HEK293 (cell line): ENCODE data around the gene PGM2.

Experiments
- CTCF ChIA-PET: fragments of 350-600 bp; formaldehyde crosslinking; extraction: SDS; loops from one replicate; lab custom pipeline; 2021; ENCODE audit warnings: antibody characterized with exemption; lab: Yijun Ruan, JAX
- POLR2A ChIA-PET: fragments of 300-600 bp; formaldehyde crosslinking; extraction: SDS; loops from one replicate; lab custom pipeline; 2020; ENCODE audit warnings: antibody characterized with exemption, inconsistent platforms; lab: Yijun Ruan, JAX
- H3K27ac ChIP-seq: fragments of 200-500 bp; sonication (Bioruptor generic); 2 replicates; pipeline ENCODE4 v1.5.1; 2014; ENCODE audit warnings: low read depth, low read length, control low read depth, inconsistent platforms; ENCODE audit errors: extremely low read depth
- H3K36me3 ChIP-seq, 2 experiments: fragments of 200-500 bp in 1 of 2; sonication (Bioruptor generic) in 1 of 2; 1 replicate in 1 of 2; 2 replicates in 1 of 2; pipeline ENCODE4 v1.5.1; 2014 to 2017; ENCODE audit warnings: inconsistent platforms in 2 of 2, low read length in 2 of 2; ENCODE audit not compliant: control insufficient read depth in 2 of 2, insufficient read depth in 1 of 2
- H3K4me1 ChIP-seq: fragments of 200-500 bp; sonication (Bioruptor generic); 2 replicates; pipeline ENCODE4 v1.5.1; 2014; ENCODE audit warnings: mild to moderate bottlenecking, low read length, inconsistent platforms; ENCODE audit not compliant: control insufficient read depth, insufficient read depth
- H3K4me3 ChIP-seq: 2 replicates; pipeline ENCODE4 v1.5.1; 2011; ENCODE audit warnings: low read depth, mild to moderate bottlenecking, control low read depth, low read length, moderate library complexity
- H3K9me3 ChIP-seq: fragments of 200-500 bp; sonication (Bioruptor generic); 2 replicates; pipeline ENCODE4 v1.5.1; 2014; ENCODE audit warnings: low read depth, low read length, inconsistent platforms; ENCODE audit not compliant: control insufficient read depth, insufficient read depth
- GLI4 ChIP-seq: fragments of 450-650 bp; formaldehyde crosslinking; IDR thresholded peaks from 2 replicates; pipeline ENCODE4 v1.5.1; 2016; ENCODE audit warnings: missing biosample characterization, missing genetic modification characterization
- MYNN ChIP-seq: fragments of 450-650 bp; formaldehyde crosslinking; IDR thresholded peaks from 2 replicates; pipeline ENCODE4 v1.5.1; 2016; ENCODE audit warnings: missing biosample characterization, missing genetic modification characterization, borderline replicate concordance
- PRDM1 ChIP-seq: fragments of 450-650 bp; formaldehyde crosslinking; IDR thresholded peaks from 2 replicates; pipeline ENCODE4; 2016; ENCODE audit warnings: missing biosample characterization, missing genetic modification characterization
- REST ChIP-seq: fragments of 450-650 bp; formaldehyde crosslinking; IDR thresholded peaks from 2 replicates; pipeline ENCODE4 v1.5.1; 2016; ENCODE audit warnings: missing biosample characterization, missing genetic modification characterization
- ZEB2 ChIP-seq: fragments of 450-650 bp; formaldehyde crosslinking; IDR thresholded peaks from 2 replicates; pipeline ENCODE4 v1.5.1; 2016; ENCODE audit warnings: missing biosample characterization, missing genetic modification characterization
- ZNF214 ChIP-seq: fragments of 450-650 bp; formaldehyde crosslinking; IDR thresholded peaks from 2 replicates; pipeline ENCODE4 v1.5.1; 2017; ENCODE audit warnings: missing biosample characterization, mild to moderate bottlenecking, missing genetic modification characterization, borderline replicate concordance
- ZNF23 ChIP-seq: fragments of 450-650 bp; formaldehyde crosslinking; IDR thresholded peaks from 2 replicates; pipeline ENCODE4 v1.5.1; 2016; ENCODE audit warnings: missing biosample characterization, missing genetic modification characterization, borderline replicate concordance
- ZNF37A ChIP-seq: fragments of 450-650 bp; IDR thresholded peaks from 2 replicates; pipeline ENCODE4 v1.5.1; 2018; ENCODE audit warnings: missing biosample characterization, missing genetic modification characterization
- ZNF544 ChIP-seq: fragments of 450-650 bp; formaldehyde crosslinking; IDR thresholded peaks from 2 replicates; pipeline ENCODE4 v1.5.0; 2017; ENCODE audit warnings: missing biosample characterization, missing genetic modification characterization
- ZNF600 ChIP-seq: fragments of 450-650 bp; formaldehyde crosslinking; IDR thresholded peaks from 2 replicates; pipeline ENCODE4 v1.5.1; 2016; ENCODE audit warnings: missing biosample characterization, missing genetic modification characterization
- ZNF624 ChIP-seq: fragments of 450-650 bp; formaldehyde crosslinking; IDR thresholded peaks from 2 replicates; pipeline ENCODE4 v1.5.1; 2017; ENCODE audit warnings: missing biosample characterization, missing genetic modification characterization
- ZNF639 ChIP-seq: fragments of 450-650 bp; formaldehyde crosslinking; IDR thresholded peaks from 2 replicates; pipeline ENCODE4 v1.5.1; 2016; ENCODE audit warnings: missing biosample characterization, missing genetic modification characterization
- ZNF664 ChIP-seq: fragments of 450-650 bp; formaldehyde crosslinking; IDR thresholded peaks from 2 replicates; pipeline ENCODE4 v1.5.1; 2016; ENCODE audit warnings: missing biosample characterization, missing genetic modification characterization
- ZNF704 ChIP-seq: fragments of 450-650 bp; formaldehyde crosslinking; IDR thresholded peaks from 2 replicates; pipeline ENCODE4 v1.5.1; 2016; ENCODE audit warnings: missing biosample characterization, missing genetic modification characterization
- ZNF707 ChIP-seq: fragments of 450-650 bp; formaldehyde crosslinking; IDR thresholded peaks from 2 replicates; pipeline ENCODE4 v1.5.1; 2016; ENCODE audit warnings: missing biosample characterization, missing genetic modification characterization
- ZNF776 ChIP-seq: fragments of 450-650 bp; formaldehyde crosslinking; IDR thresholded peaks from 2 replicates; pipeline ENCODE4 v1.5.0; 2017; ENCODE audit warnings: missing biosample characterization, missing genetic modification characterization, borderline replicate concordance
- TF ChIP-seq, protein P1 (sequence below): fragments of 450-650 bp; formaldehyde crosslinking; IDR thresholded peaks from 2 replicates; pipeline ENCODE4 v1.5.1; 2016; ENCODE audit warnings: missing biosample characterization, missing genetic modification characterization, low read depth

Gene PGM2

GRCh38 chr4:37868238-37868637 lies 41.8 kb downstream of the PGM2 start:
- TF ChIP-seq MYNN (tag by site-specific recombination) (no peak), GLI4 (no peak), ZNF600 (tag by site-specific recombination) (no peak), ZNF624 (no peak), ZNF639 (tag by site-specific recombination) (no peak), ZNF214 (tag by site-specific recombination) (no peak), ZNF776 (tag by site-specific recombination) (no peak), ZNF544 (tag by site-specific recombination) (no peak), ZNF664 (tag by site-specific recombination) (no peak), ZNF704 (no peak), ZNF37A (tag by site-specific recombination) (no peak), ZNF23 (tag by site-specific recombination) (no peak), ZNF707 (tag by site-specific recombination) (no peak), REST (tag by site-specific recombination) (no peak)
- TF ChIP-seq, protein P1, sequence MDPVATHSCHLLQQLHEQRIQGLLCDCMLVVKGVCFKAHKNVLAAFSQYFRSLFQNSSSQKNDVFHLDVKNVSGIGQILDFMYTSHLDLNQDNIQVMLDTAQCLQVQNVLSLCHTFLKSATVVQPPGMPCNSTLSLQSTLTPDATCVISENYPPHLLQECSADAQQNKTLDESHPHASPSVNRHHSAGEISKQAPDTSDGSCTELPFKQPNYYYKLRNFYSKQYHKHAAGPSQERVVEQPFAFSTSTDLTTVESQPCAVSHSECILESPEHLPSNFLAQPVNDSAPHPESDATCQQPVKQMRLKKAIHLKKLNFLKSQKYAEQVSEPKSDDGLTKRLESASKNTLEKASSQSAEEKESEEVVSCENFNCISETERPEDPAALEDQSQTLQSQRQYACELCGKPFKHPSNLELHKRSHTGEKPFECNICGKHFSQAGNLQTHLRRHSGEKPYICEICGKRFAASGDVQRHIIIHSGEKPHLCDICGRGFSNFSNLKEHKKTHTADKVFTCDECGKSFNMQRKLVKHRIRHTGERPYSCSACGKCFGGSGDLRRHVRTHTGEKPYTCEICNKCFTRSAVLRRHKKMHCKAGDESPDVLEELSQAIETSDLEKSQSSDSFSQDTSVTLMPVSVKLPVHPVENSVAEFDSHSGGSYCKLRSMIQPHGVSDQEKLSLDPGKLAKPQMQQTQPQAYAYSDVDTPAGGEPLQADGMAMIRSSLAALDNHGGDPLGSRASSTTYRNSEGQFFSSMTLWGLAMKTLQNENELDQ (tag by site-specific recombination): no peak
- Histone ChIP-seq H3K27ac (no peak overlapping the region), H3K4me1 (no peaks in the 10 kb centered on the region), H3K4me3 (no peak overlapping the region), H3K9me3 (no peaks in the 10 kb centered on the region), H3K36me3 (peaks cover 0 to 32% of the 10 kb centered on the region in 2 experiments; a peak in 1 of 3 replicates)
- ChIA-PET CTCF (no interaction called here), POLR2A (interaction anchor here (0.6 kb wide), 1 partner anchor 11 kb away, joined by 7 read pairs; no protein-coding TSS in a partner anchor)

DNA sequence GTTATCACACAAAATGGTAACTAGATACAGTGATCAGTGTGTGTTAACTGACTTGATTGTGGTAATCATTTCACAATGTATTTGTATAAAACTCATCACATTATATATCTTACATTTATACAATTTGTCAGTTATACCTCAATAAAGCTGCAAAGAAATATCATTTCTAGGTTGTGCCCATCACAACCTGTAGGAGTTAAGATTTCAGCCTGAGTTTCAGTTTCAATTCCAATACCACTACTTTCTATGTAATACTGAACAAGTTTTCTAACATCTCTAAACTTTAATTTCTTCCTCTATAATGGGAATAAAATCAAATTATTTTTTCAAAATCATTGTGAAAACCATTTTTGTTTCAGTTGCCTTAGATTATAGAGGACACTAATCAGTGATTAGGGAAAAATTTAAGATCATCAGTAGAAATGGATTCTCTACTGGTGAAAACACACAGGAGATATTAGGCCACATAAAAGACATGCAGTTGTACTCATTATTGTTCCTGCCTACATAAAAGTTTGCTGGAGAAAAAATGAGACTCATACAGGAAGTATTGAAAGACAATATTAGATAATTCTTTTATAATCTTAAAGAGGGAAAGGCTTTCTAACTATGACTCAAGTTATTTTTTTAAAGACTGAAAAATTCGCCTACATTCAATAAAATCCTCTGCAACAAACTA lies 46.0 kb downstream of the PGM2 start:
- no peak overlapping the region for H3K27ac ChIP-seq
- no peak for TF ChIP-seq ZEB2 (tag by site-specific recombination)
- TF ChIP-seq PRDM1 (tag by site-specific recombination): no peak
- TF ChIP-seq, all 188 proteins: peak for 0
- ChIA-PET POLR2A (no interaction called here), CTCF (no interaction called here)
- no peaks in the 10 kb centered on the region for H3K9me3 ChIP-seq
- peaks cover 0 to 7% of the 10 kb centered on the region in 2 experiments; a peak in 1 of 3 replicates for H3K36me3 ChIP-seq
- peaks cover 4% of the 10 kb centered on the region for H3K4me1 ChIP-seq
- no peak overlapping the region for H3K4me3 ChIP-seq
